Pancreas (tissue), 10 donors: Measurements from ENCODE around the gene MBD3. TPM values are rescaled to one million over a fixed set of nuclear protein-coding genes. Genes with fewer than 3 reads are reported as not detected.

Source experiments
- ATAC-seq, 4 donors: fragments of 200-7000 bp; cut with Tn5 transposase; one replicate each; pipeline versions ENCODE4 v1.8.0 to v1.9.1; 2020; ENCODE audit warnings: mild to moderate bottlenecking in 4 of 4, moderate library complexity in 4 of 4
- DNase-seq, 6 donors: peaks; one replicate each; pipeline ENCODE4 v3.0.0-alpha.2; 2020
- FAIRE-seq: peaks from 2 replicates; lab custom pipeline; 2012; peaks lifted over from hg19 to GRCh38; lab: Jason Lieb, UNC
- H3K27ac ChIP-seq, 4 donors: fragments of 200-600 bp; sonication (generic); 1 replicate in 3 of 4; 2 replicates in 1 of 4; pipeline versions ENCODE4 v1.5.0 to v1.8.0; 2020
- H3K27me3 ChIP-seq, 4 donors: fragments of 200-600 bp; one replicate each; pipeline ENCODE4 v1.8.0; 2021
- H3K36me3 ChIP-seq, 3 donors: fragments of 200-600 bp; sonication (generic) in 1 of 3; one replicate each; pipeline versions ENCODE4 v1.5.0 to v1.8.0; 2020 to 2021
- H3K4me1 ChIP-seq, 3 donors: fragments of 200-600 bp; one replicate each; pipeline ENCODE4 v1.8.0; 2021
- H3K4me3 ChIP-seq, 4 donors: fragments of 200-600 bp; sonication (generic) in 2 of 4; one replicate each; pipeline versions ENCODE4 v1.5.0 to v1.8.0; 2020 to 2021
- H3K9me3 ChIP-seq, 4 donors: fragments of 200-600 bp; one replicate each; pipeline ENCODE4 v1.8.0; 2021
- CTCF ChIP-seq, 4 donors: fragments of 200-600 bp; sonication (generic) in 3 of 4; IDR thresholded peaks; one replicate each; pipeline versions ENCODE4 v1.5.0 to v1.8.0; 2021; ENCODE audit warnings: antibody characterized with exemption in 4 of 4
- WGBS, 2 donors: extraction: QIAGEN DNeasy Blood & Tissue Kit; methylation state at CpG; one replicate each; pipeline ENCODE4 v1.1.7; 2013; 5-methylcytosine and 5-hydroxymethylcytosine counted together
- intact Hi-C, 3 donors: fragments of 100-400 bp; cut with DNase I; formaldehyde crosslinking; loops; one replicate each; pipeline versions ENCODE4 v1.11.1 to v1.14.2; 2022
- polyA plus RNA-seq, 2 donors: library from polyadenylated mRNA; stranded (reverse); fragments of 200-250 nt; gene quantifications; one replicate each; pipeline ENCODE4 v1.2.3, GENCODE V29; 2013
- total RNA-seq, 6 donors: library from RNA; stranded (reverse); fragmentation: NEBNext Ultra II Directional in 4 of 6; extraction: Animal tissue kit (Norgen Biotek cat#: 25700) in 4 of 6; gene quantifications; one replicate each; pipeline versions ENCODE4 v1.2.1 to v1.2.4, GENCODE V29; 2021 to 2023
- donor health status: healthy with polysubstance abuse.
- donor health status: DM: no; HTN: no; CAD: no; lungs with moderate emphysema.
- donor health status: DM: no; HTN: no; CAD: no.
- donor health status: control.
- donor health status: control.
- donor health status: Bipolar disorder and iron deficiency.
- donor health status: DM: yes; HTN: yes; CAD: no.
- donor health status: DM: no; HTN: no; CAD: no.
- donor health status: DM: no; HTN: no; CAD: no.
- donor health status: DM: yes; HTN: yes; CAD: no.

MBD3 gene
- total and polyA plus RNA-seq, 8 donors: 17.4 to 113 (median 30.2) TPM

DNA sequence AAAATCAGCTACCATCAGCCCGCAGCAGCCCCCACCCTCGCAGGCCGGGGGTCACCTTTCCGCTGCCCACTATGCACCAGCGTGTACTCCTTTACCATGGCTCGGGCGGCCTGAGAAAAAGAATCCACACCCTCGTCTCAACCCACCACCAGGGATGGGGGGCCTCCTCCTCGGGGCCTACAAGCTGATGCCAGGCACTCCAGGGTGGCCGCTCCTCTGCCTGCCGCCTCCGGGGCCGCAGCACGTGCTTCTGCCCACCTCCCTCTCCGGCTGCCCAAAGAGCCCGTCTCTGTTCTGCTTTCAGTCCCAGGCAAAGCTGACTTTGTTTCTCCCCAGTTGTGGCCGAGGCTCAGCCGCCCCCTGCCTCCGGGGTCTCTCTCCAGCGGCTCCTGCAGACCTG lies 13.4 kb downstream of the MBD3 start:
- no peak for ATAC-seq
- WGBS, 2 donors: 97 to 98% methylated on average over 20 of the region's 20 CpGs
- no peak overlapping the region for H3K4me3 ChIP-seq

DNA sequence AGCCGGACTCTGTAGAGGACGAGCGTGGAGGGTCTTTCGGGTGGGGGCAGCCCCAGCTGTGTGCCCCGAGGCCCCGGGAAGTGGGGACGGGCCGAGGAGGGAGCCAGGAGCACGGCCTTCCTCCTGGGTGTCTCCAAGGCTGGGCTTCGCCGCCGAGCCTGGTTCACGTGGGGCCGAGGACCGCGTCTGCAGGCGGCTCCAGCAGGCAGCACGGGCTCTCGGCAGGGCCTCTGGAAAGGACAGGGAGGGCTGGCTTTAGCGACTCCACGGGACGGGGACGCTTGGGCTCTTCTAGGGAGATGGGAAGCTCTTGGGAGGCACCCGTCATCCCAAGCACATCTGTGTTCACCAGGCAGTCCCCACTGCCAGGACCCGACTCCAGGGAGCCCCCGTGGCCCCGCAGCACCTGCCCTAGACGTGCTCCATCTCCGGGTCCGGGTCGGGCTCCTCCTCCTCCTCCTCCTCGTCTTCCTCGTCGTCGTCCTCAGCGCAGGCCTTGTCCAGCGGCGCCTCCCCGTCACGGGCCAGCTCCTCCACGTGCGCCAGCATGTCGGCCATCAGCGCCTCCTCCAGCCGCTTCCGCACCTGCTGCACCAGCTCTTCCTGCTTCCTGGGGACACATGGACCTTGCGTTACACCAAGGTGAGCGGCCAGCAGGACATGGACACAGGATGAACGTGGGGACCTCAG lies 14.6 kb downstream of the MBD3 start:
- Histone ChIP-seq H3K9me3 (no peaks in the 10 kb centered on the region), H3K27ac (no peak overlapping the region), H3K36me3 (peaks cover 3 to 16% (median 15%) of the 10 kb centered on the region in 3 donors), H3K4me3 (no peak overlapping the region), H3K4me1 (no peaks in the 10 kb centered on the region), H3K27me3 (no peaks in the 10 kb centered on the region)
- no peak for FAIRE-seq
- no peak for TF ChIP-seq CTCF (IDR thresholded peaks at IDR 0.05)
- intact Hi-C loops: no loop called here
- DNase-seq: no peak
- no peak for ATAC-seq
- WGBS, 2 donors: 91 to 93% methylated on average over 49 of the region's 49 CpGs

More for the DNA sequence above, 13.4 kb downstream of the MBD3 start:
- no peak for FAIRE-seq
- Histone ChIP-seq H3K4me1 (no peaks in the 10 kb centered on the region), H3K9me3 (no peaks in the 10 kb centered on the region), H3K27me3 (no peaks in the 10 kb centered on the region), H3K27ac (no peak overlapping the region), H3K36me3 (peaks cover 3 to 24% (median 16%) of the 10 kb centered on the region in 3 donors)
- intact Hi-C loops: no loop called here
- no peak for DNase-seq
- no peak for TF ChIP-seq CTCF (IDR thresholded peaks at IDR 0.05)

DNA sequence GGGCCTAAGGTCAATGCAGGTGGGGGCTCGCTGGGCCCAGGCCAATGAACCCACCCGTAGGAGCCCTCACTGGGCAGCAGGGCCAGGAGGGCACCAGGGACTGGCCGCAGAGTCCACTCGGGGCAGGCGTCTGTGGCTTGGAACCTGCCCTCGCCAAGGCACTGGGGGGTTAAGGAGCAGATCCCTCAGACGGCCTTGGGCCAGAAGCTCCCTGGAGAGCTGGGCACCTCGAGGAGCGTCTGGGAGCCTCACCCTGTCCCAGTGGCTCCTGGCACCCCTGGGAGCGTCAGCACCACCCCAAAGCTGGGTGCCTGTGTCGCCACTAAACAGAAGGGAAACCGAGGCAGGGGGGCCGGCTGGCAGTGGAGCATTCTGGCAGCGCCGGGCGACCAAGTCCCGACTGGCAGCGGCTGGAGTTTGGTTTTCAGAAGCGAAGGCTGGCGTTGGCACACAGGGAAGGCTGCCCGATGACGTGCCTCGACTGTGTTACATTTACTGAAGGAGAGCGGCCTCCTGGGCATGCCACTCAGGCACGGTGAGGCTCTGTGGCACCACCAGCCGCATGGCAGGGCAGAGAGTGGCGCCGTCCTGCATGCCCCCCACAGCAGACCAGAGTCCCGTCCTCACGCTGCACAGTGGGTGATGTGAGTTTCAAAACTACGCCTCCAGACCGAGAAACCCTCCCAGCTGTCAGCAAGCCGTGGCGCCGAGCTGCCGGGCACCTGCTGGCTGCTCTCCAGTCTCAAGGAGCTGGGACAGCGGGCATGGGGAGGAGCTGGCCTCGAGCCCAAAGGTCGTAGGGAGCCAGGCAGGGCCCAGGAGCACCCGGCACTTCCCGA lies 15.4 kb downstream of the MBD3 start:
- no peaks in the 10 kb centered on the region for H3K27me3 ChIP-seq
- ATAC-seq: peak in 2 of 4 donors; percentile 5 to 19
- no peaks in the 10 kb centered on the region for H3K4me1 ChIP-seq
- no peak overlapping the region for H3K4me3 ChIP-seq
- H3K27ac ChIP-seq: no peak overlapping the region
- intact Hi-C loops: no loop called here
- TF ChIP-seq CTCF (IDR thresholded peaks at IDR 0.05): no peak
- 82 to 86% methylated on average over 41 of the region's 41 CpGs for whole genome bisulfite sequencing, 2 donors
- peak in 1 of 6 donors; percentile 62 for DNase-seq
- peaks cover 3 to 16% (median 15%) of the 10 kb centered on the region in 3 donors for H3K36me3 ChIP-seq
- H3K9me3 ChIP-seq: no peaks in the 10 kb centered on the region
- FAIRE-seq: no peak

GRCh38 chr19:1576242-1577089 lies 16.2 kb downstream of the MBD3 start:
- Histone ChIP-seq H3K4me3 (no peak overlapping the region), H3K4me1 (no peaks in the 10 kb centered on the region), H3K36me3 (peaks cover 3 to 16% (median 13%) of the 10 kb centered on the region in 3 donors), H3K27me3 (no peaks in the 10 kb centered on the region), H3K27ac (no peak overlapping the region), H3K9me3 (no peaks in the 10 kb centered on the region)
- peak in 3 of 4 donors; percentile 5 to 16 (median 10) for ATAC-seq
- intact Hi-C loops: no loop called here
- peak in 1 of 6 donors; percentile 72 for DNase-seq
- no peak for FAIRE-seq
- no peak for TF ChIP-seq CTCF (IDR thresholded peaks at IDR 0.05)
- whole genome bisulfite sequencing, 2 donors: 90 to 91% methylated on average over 30 of the region's 30 CpGs
